CD1c-positive myeloid dendritic cell (primary cell): ENCODE measurements around the gene ZFYVE9.
A peak's percentile ranks its signal among the peaks of the same experiment; 100 is the strongest.

Source experiments
- DNase-seq: peaks from one replicate; pipeline ENCODE4 v3.0.0-alpha.2; 2016; ENCODE audit errors: extremely low spot score

ZFYVE9 gene

GRCh38 chr1:52243221-52243987, 101.5 kb downstream of the ZFYVE9 start:
- DNase-seq = no peak

- no peak for DNase-seq
Measured at GRCh38 chr1:52249831-52250230, 107.9 kb downstream of the ZFYVE9 start.

GRCh38 chr1:52253421-52253820, 111.5 kb downstream of the ZFYVE9 start:
- no peak for DNase-seq

- DNase-seq = no peak
Measured at GRCh38 chr1:52259886-52260285, 118.0 kb downstream of the ZFYVE9 start.

GRCh38 chr1:52263153-52263910, 121.4 kb downstream of the ZFYVE9 start:
- no peak for DNase-seq

GRCh38 chr1:52264530-52265115, 122.7 kb downstream of the ZFYVE9 start:
- DNase-seq = no peak

- no peak for DNase-seq
Measured at GRCh38 chr1:52266507-52266906, 124.6 kb downstream of the ZFYVE9 start.

GRCh38 chr1:52268372-52268771, 126.5 kb downstream of the ZFYVE9 start:
- peak; percentile 50 for DNase-seq

GRCh38 chr1:52281518-52281917, 139.6 kb downstream of the ZFYVE9 start:
- no peak for DNase-seq

GRCh38 chr1:52288286-52288685, 146.4 kb downstream of the ZFYVE9 start:
- no peak for DNase-seq

- DNase-seq = no peak
Measured at GRCh38 chr1:52294580-52294979, 152.7 kb downstream of the ZFYVE9 start.

GRCh38 chr1:52296345-52296744, 154.5 kb downstream of the ZFYVE9 start:
- DNase-seq = peak; percentile 45

GRCh38 chr1:52305417-52306226, 163.7 kb downstream of the ZFYVE9 start:
- DNase-seq = no peak

GRCh38 chr1:52306227-52307006, 164.5 kb downstream of the ZFYVE9 start:
- no peak for DNase-seq

- DNase-seq = no peak
Measured at GRCh38 chr1:52321061-52321460, 179.2 kb downstream of the ZFYVE9 start.

- DNase-seq = no peak
Measured at GRCh38 chr1:52323731-52324130, 181.8 kb downstream of the ZFYVE9 start.

GRCh38 chr1:52325786-52326185, 183.9 kb downstream of the ZFYVE9 start:
- no peak for DNase-seq

GRCh38 chr1:52328615-52329014, 186.7 kb downstream of the ZFYVE9 start:
- DNase-seq = no peak

GRCh38 chr1:52332411-52332810, 190.5 kb downstream of the ZFYVE9 start:
- no peak for DNase-seq

- no peak for DNase-seq
Measured at GRCh38 chr1:52334906-52335528, 193.1 kb downstream of the ZFYVE9 start.

- no peak for DNase-seq
Measured at GRCh38 chr1:52337439-52337838, 195.6 kb downstream of the ZFYVE9 start.
